HG02885 (cell line): ENCODE measurements around the gene IPPK.

Experiments used
- ATAC-seq: cut with Tn5 transposase; IDR thresholded peaks from one replicate; pipeline ENCODE4 v1.9.1; 2021; ENCODE audit warnings: mild to moderate bottlenecking; ENCODE audit not compliant: unreplicated experiment, poor library complexity

IPPK gene

DNA sequence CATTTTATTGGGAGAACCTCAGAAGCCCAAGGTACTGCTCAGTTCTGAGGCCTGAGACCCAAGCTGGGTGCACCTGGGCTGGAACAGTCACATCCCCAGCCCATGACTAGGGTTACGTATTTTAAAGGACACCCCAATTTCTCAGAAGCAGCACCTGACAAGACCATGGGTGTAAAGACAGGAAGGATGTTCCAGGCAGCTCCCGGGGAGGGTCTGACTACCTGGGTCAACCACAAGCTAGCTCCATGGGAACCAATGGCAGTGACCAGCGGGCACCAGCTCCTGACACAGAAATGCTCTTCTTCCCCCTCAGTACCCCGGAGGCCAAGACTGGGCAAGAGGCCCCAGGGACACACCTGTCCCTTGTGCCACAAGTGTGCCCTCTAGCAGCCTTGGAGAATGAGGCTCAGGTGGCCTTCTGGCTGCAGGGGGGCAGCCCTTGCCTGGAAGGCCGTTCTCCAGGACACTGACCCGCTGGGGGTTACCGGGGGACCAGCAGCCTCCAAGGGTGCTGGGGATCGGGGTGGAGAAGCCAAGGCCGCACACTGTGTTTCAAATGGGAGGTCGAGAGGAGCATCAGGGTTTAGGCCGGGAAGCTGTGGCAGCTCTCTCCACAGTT is 52.6 kb downstream of the IPPK start:
- ATAC-seq: no peak

DNA sequence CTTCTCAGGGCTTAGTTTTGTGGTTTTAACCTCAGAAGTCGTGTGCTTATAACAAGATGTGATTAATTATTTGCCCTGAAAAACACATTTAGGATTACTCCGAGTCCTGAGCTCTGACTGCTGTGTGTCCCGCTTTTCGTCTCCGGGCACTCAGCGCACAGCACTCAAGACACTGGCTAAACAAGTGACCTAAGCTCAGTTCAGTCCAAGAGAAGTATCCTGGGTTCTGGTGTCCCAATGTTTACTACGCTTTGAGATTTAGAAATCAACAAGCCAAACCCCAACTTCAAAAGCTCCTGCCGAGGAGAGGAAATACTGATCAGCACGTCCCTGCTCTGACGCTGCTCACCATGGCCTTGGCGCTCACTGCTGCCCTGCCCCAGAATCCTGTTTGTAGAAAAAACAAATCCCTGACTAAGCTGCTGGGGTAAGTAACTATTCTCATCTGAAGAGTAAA is 53.2 kb downstream of the IPPK start:
- ATAC-seq: no peak

GRCh38 chr9:92616199-92616641 is 53.7 kb downstream of the IPPK start:
- no peak for ATAC-seq

DNA sequence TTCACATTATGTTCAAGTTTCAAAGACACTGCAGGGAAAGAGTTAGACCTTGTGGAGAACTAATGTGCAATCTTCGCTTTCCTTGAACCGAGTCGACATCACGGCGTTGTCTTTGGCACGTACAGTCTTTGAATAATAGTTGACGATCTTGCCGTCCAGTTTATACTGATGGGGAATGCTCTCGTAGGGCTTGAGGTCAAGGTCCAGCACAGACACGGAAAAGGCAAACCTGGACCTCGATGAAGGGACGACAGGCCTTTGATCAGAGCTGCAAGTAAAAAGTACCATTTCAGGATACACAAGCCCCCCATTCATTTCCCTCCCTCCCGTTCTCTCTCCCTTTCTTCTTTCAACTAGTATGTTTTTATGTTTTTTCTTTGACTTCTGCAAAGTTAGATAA is 54.1 kb downstream of the IPPK start:
- no peak for ATAC-seq

DNA sequence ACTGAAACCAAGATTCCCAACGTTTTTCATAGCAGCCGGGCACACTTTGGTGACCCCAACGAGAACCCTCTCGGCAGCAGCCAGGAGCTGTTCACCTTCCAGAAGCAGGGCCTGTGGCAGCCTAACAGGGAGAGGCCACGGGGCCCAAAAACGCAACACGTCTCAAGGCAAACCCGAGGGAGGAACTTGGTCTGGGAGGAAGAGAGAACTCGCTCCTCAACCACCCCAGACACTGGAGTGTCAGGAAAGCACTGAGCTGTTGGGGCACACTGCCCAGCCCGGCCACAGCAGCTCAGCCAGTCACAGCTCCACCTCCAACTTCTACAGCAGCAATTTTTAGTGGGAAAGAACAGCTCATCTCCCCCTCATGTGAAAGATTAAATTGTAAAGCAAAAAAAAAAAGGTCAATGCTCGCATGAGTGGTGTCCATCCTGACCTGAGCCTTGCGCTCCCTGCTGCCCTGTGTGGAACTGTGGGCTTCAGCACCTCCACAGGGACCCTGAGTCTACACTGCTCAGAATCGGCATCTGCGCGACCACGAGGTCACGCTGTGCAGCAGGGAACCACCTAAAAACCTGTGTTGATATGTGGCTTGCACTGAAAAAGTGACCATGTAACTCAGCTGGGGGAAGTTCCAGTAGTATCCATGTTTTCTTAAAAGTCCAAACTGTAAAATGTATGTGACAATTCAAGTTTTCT is 55.0 kb downstream of the IPPK start:
- no peak for ATAC-seq

DNA sequence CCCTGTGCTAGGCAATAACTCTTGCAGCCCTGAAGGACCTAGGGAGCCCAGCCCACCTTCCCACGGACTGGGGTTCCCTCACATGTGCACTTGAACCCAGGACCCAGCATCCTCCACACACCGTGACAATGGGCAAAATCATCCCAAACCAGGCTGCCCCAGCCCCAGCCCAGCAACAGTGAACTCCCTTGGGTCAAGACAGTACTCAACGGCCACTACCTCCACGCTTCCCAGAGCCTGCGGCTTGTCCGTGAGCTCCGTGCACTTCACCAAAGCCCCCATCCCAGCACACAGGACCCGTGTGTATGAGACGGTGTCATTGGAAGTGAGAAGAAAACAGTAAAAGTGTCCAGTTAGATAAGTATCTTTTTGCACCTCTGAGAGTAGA is 55.8 kb downstream of the IPPK start:
- no peak for ATAC-seq

DNA sequence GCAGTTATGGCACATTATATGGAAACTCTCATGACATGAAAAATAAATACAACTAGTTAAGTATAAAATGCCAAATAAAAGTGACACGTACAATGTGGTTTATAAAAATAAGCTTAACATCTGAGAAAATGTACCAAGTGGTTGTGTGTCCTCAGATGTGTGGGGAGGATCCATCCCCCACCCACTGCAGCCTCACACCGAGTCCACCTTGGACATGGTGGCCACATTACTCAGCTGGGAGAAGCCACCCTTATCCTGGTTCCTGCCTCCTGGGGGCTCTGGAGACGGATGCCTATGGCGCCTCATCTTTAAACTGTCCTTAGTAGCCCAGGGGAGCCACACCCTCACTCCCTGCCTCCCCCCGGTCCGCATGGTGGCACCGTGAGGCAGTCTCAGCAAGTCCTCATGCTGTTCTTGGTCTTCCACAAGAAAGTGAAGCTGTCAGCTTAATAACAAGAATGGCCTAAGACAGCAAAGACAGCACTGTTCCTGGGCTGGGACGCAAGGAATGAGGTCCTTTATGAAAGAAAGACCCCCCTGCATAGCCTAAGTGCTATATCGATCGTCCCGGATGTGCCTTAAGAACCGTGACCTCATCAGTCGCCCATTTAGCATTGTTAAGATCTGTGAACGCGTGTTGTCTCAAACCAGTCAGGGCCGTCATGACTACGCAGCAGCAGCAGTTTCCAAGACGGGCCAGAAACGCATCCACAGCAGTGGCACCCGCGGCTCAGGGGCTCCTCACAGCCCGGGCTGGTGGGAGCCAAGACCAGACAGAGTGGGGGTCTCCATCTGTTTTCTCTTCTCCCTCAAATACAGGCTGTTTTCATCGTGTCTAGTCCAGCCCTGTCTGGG is 56.4 kb downstream of the IPPK start:
- no peak for ATAC-seq

- ATAC-seq: no peak
Measured at GRCh38 chr9:92612816-92613215, 57.1 kb downstream of the IPPK start.

- no peak for ATAC-seq
Measured at GRCh38 chr9:92612292-92612691, 57.6 kb downstream of the IPPK start.

DNA sequence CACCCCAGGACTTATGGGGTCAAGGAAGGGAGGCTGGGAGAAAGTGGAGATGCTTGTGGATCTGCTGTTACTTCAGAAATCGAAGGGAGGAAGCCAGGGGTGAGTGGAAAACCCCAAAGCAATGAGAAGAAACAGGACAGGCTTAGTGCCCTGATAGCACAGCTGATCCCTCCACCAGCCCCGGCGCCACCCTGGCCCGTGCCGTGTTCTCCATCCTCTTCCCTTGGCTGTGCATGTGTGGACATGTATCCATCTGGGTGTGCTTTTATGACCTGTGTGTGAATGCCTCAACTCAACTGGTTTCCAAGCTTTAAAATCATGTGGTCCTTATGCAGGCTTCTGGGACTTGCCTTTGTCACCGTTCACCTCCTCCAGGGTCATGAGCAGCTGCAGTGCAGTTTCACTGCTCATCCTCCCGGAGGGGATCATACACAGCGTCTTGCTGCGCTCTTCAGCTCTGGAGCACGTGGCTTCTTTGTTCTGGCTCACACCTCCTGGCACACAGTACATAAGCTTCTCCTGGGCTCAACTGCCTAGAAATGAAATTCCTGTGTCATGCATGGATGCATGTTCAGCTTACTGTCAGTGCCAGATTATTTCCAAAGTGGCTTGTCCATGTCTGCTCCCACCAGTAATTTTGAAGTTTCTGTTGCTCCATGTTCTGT is 58.2 kb downstream of the IPPK start:
- no peak for ATAC-seq

DNA sequence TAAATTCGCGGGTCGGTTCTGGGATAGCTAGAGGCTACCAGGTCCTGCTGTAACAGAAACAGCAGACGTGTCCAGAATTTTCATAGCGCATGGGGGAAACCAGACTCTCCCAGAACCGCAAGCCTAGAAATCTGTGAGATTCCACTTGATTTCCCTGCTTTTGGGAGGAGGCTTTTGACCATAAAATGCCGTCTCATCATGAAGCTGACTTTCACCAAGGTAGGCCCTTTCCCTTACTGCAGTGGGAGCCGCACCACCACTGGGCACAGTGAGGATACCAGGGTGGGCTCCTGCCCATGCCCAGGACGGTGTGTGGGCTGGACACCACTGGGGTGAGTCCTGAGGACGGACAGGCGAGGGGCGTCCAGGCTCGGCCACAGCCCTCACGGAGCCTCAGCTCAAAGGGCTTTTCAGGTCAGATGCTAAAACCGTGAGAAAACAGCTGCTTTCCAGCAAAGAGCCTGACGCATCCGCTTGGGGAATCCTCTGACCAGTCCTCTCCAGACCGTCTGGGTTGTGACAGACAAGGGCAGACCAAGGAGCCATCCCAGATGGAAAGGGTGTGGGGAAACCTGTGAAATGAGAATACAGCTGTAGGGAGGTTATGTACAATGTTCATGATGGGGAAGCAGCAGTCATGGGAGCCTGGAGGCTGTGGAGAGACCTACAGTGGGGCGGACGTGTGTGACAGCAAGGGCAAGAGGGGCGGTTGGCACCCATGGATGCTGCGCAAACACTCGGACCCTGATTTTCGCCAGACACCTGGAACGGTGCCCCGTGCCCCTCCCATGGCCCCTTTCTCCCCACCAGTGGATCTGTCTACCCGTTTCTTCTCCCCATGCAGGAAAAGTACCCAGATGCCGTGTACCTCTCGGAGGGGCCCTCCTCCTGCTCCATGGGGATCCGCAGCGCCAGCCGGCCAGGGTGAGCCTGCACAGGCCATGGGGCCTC is 59.2 kb downstream of the IPPK start:
- ATAC-seq: no peak

DNA sequence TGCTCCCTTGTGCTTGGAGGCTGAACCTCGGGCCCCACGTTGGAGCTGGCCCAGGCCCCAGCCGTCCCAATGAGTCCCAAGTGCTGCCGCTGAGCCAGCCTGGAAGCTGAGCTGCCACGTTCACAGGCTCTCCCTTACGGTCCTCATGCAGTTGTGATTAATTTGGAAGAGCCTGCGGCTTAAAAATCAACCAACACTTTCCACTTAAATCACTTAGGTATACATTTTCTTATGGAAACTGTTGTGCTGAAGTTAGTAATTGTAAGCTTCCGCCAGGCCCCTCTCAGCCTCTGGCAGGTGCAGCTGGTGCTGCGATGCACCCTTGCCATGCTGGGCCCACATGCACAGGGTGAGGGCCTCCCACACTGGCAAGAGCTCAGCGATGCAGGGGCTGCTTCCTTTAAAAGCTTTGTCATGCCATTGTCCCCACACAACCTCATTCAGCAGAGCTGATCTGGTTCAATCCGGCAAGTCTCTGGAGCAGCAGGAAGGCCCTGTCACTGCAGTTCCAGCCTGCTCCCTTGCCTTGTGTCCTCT is 61.0 kb downstream of the IPPK start:
- ATAC-seq: no peak

DNA sequence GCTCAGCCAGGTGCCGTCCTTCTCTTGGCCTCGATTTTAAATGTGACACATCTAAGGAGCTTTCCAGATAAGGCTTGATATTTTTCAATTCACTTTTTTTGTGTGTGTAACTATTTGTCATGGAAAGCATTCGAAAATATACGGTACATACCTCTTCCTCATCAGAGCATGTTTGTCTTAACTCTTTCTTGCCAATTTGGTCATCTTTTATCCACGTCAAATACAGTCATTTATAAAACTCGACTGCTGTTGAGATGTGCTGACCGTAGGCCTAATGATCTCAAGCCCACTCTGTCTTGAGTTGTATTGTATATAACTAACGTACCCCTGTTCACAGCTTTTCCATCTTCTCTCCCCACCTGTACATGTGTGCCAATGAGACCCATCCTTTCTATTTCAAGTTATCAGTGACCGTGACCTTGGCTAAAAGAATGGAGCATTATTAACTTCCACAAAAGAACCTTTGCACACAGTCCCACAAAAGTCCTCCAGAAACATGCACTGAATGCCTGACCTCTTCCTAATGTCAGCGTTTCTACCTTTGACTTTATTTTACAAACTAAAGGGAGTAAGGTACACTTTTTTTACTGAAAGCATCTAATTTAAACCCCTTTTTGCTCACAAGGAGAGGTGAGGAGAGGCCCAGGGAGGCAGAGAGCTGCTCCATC is 61.6 kb downstream of the IPPK start:
- no peak for ATAC-seq

- ATAC-seq: no peak
Measured at GRCh38 chr9:92607773-92608172, 62.2 kb downstream of the IPPK start.

DNA sequence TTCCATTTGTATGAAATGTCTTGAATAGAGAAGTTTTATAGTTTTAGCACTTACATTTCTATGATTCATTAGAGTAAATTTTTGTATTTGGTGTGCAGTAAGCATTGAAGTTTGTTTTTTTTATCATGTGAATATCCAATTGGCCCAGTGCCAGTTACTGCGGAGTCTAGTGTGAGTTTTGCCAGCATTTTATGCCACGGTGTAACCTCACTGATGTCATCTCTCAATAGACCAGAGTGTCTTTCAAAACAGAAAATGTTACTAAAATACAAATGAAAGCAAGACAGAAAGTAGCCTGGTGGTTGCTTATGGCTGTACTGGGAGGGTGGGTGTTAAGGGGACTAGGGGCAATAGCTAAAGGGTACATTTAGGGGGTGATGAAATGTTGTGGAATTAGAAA is 62.8 kb downstream of the IPPK start:
- no peak for ATAC-seq

- no peak for ATAC-seq
Measured at GRCh38 chr9:92605224-92605623, 64.7 kb downstream of the IPPK start.

DNA sequence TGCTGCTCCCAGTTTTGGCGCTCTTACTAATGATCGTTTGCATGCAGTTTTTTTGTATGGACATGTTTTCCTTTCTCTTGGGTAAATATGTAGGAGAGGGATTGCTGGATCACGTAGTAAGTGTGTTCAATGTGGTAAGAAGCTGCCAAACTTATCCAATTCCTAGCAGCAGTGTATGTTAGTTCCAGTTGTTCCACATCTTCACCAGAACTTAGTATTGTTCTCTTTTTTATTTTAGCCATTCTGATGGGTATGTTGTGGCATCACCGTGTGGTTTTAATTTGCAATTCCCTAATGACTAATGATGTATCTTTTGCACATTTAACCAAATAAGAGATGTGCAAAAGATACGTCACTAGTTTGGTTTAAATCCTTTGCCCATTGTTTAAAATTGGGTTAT is 65.9 kb downstream of the IPPK start:
- no peak for ATAC-seq

GRCh38 chr9:92603100-92603499 is 66.8 kb downstream of the IPPK start:
- ATAC-seq: no peak

DNA sequence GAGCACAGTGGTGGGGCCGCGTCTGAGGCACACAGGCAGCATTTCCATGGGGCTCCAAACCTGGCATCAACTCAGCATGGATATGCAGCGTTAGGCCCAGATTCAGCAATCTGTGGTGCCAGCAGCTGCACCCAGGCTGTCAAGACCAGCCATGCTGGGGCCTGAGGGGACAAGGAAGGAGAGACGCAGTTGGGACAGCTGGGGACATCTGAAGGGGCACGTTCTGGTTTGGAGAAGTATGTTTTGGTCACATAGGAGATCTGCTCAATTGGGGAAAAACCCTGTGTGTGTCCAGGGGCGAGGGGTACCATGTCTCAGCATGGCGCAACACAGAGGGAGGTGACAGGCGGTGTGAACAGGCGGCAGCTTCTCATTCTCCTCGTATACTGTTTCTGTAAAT is 67.5 kb downstream of the IPPK start:
- no peak for ATAC-seq
